Prostate gland (tissue), 2 donors: Measurements from ENCODE around the gene DECR2.

ENCODE experiments used
- POLR2AphosphoS5 ChIP-seq: sonication (generic); formaldehyde crosslinking; IDR thresholded peaks from one replicate; pipeline ENCODE4 v1.6.1; 2017; ENCODE audit warnings: antibody characterized with exemption
- TF ChIP-seq, protein P1 (sequence below), 4 experiments: fragments of 200-600 bp in 2 of 4; fragments of 450-650 bp in 2 of 4; sonication (generic) in 2 of 4; IDR thresholded peaks; 1 replicate in 3 of 4; 2 replicates in 1 of 4; pipeline ENCODE4 v1.5.1; 2016 to 2019; ENCODE audit warnings: antibody characterized with exemption in 4 of 4, mild to moderate bottlenecking in 2 of 4, moderate library complexity in 2 of 4

DNA sequence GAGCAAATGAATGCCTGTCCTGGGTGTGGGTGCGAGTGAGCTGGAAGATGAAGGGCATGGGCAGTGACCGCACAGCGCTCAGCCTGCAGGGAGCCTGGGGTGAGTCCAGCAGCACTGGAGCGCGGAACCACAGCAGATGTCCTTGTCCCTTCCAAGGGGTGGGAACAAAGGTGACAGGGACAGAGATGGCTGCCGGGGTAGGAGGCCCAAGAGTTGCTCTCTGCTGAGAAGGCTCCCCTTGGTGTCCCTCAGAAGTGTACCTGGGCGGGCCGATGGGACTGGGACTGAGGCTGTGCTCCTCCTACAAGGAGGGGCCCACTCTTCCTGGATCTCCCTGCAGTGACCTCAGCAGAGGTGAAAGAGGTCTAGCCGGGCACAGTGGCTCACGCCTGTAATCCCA, 12.3 kb upstream of the DECR2 start:
- TF ChIP-seq, protein P1, sequence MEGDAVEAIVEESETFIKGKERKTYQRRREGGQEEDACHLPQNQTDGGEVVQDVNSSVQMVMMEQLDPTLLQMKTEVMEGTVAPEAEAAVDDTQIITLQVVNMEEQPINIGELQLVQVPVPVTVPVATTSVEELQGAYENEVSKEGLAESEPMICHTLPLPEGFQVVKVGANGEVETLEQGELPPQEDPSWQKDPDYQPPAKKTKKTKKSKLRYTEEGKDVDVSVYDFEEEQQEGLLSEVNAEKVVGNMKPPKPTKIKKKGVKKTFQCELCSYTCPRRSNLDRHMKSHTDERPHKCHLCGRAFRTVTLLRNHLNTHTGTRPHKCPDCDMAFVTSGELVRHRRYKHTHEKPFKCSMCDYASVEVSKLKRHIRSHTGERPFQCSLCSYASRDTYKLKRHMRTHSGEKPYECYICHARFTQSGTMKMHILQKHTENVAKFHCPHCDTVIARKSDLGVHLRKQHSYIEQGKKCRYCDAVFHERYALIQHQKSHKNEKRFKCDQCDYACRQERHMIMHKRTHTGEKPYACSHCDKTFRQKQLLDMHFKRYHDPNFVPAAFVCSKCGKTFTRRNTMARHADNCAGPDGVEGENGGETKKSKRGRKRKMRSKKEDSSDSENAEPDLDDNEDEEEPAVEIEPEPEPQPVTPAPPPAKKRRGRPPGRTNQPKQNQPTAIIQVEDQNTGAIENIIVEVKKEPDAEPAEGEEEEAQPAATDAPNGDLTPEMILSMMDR (IDR thresholded peaks at IDR 0.05), result no peak
- TF ChIP-seq POLR2AphosphoS5, result no peak
